ENCODE results near the gene DGKB. TPM values are rescaled to one million over a fixed set of nuclear protein-coding genes. Genes with fewer than 3 reads are reported as not detected.
A peak's percentile ranks its signal among the peaks of the same experiment; 100 is the strongest.
"Not testable (repeated sequence)": the region's sequence is repeated elsewhere in the genome, so short reads cannot be mapped to it uniquely, and the experiment has no call there.

Gene DGKB
- polyA plus RNA-seq, 12 donors = 0.47 to 2.2 (median 0.82) TPM; not detected in 2

DNA sequence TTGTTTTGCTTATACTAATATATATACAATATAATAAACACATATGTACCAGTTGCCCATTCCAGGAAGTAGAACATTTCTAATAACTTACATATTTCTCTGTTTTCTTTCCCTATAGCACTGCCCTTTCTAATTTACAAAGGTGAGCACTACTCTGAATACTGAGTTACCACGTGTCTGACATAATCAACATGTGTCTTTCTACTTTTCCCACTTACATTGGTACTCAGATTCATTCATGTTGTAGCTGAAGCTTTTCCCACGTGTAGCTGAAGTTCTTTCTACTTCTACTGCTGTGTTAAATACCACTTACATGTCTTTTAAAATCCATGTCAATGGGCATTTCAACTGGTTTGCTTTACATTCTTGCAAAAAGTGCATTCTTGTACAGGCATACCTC is 317.3 kb downstream of the DGKB start:
- no peak for DNase-seq

DNA sequence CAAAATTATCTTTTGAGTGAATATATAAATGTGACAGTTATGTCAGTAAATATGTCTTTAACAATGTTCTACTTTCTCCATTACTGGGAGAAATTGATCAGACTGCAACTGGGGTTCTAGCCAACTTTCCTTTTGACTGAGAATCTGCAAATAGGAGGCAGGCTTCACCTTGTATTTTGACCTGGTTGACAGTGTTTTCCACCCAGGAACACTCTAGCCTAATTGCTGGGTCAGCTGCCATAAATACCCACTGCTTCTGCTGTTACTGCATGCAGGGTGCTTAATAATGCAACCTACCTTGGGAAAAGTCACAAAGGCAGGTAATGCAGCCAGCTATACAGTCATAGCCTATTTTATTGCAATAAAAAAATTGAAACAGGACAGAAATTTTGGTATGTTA is 319.0 kb downstream of the DGKB start:
- no peak for DNase-seq

DNA sequence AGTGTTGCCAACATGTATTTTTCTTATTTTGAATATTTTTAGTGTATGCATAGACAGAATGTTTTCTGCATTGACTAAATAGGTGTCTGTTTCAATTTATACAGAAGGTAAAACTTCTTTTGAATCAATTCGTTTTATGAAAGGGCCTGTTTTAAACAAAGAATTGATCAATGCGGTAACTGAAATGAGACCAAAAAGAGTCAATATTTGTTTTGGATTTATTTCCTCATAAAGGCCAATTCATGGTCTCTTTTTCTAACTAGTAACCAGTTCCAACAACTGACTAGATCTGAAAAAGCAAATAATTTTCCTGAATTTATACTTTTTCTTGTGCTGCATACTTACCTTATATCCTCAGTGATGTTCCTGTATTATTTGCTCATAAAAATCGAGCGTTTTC is 320.5 kb downstream of the DGKB start:
- DNase-seq = no peak

DNA sequence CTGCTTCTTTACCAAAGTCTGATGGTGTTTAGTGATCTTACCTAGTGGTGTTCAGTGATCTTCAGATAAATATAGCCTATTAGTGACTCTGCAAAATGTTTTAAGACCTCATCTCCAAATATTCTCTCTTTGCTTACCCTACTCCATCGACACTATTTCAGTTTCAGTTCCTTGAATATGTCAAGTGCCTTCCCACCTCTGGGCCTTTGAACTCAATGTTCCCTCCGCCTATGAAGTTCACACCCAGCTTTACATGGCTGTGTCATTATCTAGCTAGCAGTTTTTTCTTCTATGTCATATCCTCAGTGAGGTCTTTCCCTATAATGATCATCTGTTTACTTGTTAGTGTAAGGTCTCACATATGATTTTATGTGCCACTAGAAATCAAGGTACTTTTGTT is 322.6 kb downstream of the DGKB start:
- no peak for DNase-seq

DNA sequence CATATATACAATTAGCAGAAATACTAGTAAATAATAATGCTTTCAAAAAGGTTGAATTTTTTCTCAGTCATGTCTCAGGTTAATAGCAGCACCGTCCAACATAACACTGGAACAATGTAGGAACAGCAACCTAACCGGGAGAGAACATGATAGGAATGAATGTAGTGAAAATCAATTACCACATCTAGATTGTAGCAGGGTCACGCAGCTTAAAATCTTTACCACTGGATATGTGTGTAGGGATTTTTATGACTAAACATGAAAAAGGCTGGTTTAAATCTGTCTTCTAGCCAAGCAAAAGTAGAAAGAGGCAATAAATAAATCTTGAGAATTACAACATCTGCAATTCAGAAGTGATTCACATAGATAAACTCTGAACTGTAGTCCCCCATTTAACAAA is 326.0 kb downstream of the DGKB start:
- DNase-seq = no peak

DNA sequence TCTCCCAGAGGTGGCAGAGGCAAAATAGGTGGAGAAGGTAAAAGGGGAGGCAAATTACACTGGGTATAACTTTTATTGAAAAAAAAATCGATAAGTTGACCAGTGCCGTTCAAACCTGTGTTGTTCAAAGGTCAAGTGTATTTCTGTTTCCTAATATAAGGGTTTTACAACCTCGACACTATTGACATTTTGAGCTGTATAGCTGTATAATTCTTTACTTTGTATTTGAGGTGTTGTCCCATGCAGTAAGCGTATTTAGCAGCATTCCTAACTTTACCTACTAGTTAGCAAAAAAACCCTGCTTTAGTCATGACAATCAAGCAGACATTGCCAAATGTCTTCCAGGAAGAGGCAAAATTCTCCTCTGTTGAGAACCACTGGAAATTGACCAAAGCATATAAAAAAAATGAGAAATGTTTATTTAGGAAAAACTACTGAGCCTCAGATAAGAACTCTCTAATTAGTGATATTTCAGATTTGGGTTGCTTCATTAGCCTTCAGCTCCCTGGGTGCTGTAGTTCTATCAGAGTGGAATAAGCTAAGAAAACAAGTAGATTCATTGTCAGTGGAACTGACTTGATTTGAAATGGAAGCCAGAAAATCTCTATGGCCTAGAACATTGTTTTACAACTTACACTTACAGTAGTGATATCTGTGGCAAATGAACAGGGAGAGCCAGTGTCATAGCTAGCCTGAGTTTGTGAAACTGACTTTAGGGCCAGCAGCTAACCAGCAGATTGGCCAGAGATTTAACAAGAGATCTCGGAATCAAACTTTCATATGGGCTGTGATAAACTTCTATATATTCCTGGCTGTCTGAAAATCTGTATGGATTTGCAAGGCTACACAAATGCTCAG is 331.6 kb downstream of the DGKB start:
- no peak for DNase-seq

DNA sequence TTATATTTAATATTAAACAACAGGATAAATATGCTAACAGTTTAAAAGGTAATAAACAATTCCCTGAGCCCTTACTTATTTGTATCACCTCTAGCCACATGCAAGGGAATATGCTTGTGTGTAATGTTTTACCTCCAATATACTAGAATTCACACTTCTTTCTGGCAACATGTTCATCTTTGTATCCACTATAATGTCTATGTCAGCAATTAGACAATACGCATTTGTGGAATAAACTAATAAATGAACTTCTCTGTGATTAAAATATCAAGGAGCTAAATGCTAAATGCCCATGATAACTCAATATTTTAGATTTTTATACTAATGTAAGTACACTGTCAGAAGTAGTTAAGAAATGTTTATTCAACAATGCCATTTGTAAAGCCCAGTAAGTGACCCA is 350.5 kb downstream of the DGKB start:
- no peak for DNase-seq

DNA sequence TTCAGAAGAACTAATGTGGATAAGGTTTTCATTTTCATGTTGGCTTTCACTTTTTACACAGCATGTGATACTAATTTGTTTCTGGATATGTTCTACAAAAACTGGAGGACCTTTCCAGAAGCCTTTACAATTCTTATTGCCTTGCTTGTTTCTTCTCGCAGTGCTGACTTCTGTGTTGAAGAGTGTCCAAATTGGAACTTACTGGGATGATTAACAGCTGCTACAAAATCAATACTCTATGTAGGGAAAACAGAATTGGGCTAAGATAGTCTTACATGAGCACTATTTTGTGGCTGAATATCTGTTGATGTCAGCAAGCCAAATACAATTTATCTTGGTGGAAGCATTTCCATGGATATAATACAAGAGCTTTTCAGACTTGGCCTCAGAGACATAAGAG is 351.2 kb downstream of the DGKB start:
- DNase-seq = peak; percentile 80

DNA sequence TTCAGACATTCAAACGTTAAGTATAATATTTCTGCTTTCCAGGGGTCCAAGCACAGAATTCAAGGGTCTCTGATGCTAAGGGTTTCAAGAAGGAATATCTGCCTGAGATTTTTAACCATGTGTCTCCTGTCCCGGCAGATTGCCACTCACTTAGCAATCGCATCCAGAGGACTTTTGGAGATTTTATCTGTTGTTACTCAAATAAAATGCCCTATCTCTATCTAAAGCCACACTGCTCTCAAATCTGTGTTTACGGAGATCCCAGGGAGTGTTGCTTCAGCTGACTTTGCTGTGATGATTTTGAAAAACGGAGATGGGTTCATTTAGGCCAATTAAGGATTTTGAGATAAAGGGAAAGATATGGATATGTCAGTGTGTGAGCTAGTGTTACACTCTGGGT is 359.9 kb downstream of the DGKB start:
- DNase-seq = no peak

DNA sequence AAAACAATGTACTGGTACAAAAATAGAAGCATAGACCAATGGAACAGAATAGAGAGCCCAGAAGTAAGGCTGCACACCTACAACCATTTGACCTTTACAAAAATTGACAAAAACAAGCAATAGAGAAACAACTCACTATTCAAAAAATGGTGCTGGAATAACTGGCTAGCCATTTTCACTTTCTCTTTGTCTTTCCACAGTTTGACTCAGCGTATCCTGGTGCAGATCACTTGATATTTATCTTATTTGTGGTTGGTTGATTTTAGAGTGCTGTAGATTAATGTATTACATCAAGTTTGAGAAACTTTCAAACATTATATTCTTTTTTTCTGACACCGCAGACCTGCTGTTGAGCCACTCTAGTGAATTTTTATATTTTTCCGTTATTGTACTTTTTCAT is 381.4 kb downstream of the DGKB start:
- no peak for DNase-seq

DNA sequence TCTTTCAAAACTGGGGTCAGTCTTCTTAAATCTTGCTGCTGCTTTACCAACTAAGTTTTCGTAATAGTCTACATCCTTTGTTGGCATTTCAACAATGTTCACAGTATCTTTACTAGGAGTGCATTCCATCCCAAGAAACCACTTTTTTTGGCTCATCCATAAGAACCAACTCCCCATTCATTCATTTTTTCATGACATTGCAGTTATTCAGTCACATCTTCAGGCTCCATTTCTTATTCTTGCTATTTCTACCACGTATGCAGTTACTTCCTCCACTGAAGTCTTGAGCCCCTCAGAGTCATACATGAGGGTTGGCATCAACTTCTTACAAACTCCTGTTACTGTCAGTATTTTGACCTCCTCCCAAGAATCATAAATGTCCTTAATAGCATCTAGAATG is 392.3 kb downstream of the DGKB start:
- DNase-seq = no peak

DNA sequence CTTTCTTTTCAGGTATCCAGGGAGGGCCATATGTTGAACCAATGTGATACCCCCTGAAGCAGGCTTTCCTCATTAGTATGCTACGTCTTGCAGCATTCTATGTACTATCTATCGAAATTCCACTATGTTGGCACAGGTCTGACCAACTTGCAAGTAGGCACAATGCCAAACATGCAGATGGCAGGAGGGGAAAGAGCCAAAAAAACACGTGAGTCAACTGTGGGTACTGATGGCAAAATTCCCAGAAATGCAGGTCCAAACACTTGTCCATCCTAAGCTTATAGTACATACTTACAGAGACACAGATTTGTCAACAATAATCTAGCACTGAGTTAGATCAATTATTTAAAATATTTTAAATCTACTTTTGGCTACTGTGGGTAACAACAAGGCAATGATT is 394.9 kb downstream of the DGKB start:
- peak; percentile 27 for DNase-seq

DNA sequence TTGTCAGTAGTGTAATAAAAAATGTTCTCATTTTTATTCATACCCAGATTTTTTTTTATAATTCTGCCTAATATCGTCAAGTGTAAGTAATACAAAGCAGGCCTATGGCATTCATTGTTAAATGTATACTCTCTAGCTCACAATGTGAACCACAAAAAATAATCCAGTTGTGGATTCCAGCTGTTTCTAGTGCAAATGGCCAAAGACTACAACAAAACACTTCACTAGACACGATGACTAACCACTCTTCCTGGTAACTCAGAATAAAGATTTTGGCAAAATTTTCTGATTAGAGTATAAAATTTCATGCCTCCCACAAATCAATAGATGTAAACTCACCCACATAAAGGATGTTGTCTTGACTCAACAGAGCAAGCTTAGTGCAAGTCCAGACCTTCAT is 396.6 kb downstream of the DGKB start:
- no peak for DNase-seq

DNA sequence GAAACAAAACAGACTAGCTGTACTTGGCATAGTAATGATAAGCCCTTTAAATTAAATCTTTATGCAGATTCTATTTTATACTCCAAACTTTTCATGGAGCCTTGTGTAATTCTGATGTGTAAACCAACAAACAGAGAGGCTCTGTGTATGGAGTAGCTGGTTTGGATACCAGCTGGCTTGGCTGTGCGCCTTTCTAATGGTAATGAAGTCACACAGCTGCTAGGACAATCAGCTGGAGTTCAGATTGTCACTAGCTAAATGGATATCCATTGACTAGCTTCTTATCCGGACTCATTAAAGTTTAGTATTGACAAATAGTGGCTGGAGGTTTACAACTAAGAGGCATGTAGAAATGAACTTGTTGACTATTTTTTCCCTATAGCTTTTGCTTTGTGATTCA is 398.4 kb downstream of the DGKB start:
- DNase-seq = peak; percentile 13

DNA sequence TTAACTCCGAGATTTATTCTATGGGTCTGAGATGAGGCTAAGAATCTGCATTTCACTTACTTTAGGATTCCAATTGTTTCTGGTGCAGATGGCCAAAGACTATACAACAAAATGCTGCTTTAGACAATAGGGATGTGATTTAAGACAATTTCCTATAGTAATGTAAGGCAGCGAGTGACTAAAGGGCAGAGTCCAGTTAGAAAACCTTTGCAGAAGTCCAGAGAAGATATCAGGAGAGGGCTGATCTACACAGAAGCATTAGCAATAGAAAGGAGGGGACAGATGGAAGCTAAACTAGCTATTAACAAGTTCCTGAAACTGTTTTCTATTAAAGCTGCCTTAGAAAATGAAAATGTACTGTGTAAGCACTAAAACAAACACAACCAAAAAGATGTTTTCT is 398.9 kb downstream of the DGKB start:
- DNase-seq = no peak

DNA sequence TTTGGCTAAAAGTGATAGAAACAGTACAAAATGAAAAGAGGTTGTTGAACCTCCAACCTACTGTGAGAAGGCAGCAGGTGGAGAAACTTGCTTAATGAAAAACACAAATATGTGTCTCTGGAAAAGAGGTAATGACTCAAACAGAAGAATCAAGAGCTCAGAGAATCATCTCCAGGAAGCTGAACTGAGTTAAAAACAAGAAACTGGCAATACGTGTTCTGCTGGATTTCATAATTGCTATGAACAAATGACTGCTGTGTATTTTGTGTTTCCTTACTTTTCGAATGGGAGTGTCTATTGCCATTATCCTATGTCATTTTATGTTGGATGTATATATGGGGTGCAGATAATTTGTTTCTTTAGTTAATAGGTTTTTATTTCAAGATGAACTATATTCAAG is 401.1 kb downstream of the DGKB start:
- DNase-seq = no peak

DNA sequence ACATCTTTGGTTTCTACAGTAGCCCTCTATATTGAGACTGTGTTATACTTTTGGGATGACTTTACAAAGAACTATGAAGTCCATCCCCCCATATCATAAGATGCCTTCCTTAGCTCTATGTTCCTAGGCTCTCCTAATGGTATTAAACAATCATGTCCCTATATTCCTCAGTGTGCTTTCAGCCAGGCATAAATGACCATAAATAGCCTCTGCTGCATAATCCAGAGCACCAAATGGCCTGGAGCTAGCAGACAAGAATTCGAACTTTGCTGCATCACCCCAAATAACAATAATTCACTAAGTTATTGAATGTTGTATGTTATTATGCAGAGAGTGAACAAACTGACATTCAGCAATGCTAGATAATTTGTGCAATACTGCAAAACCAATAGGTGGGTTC is 405.2 kb downstream of the DGKB start:
- no peak for DNase-seq

DNA sequence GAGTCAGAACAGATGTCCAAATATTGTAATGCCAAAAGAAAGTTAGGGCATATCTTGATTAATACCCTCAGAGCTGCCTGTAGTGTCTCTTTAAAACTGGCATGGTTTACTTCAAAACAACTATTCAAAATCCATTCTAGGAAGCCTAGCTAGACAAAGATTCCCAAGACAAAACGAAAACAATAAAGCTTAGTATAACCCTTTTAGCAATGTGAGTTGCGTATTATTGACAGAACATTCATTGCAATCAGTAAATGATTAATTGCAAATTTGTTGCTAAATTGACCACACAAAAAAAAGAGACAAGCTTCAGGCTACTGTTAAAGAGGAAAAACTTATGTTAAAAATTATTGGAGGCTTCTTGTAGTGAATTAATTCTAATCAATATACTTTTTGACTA is 406.9 kb downstream of the DGKB start:
- no peak for DNase-seq

DNA sequence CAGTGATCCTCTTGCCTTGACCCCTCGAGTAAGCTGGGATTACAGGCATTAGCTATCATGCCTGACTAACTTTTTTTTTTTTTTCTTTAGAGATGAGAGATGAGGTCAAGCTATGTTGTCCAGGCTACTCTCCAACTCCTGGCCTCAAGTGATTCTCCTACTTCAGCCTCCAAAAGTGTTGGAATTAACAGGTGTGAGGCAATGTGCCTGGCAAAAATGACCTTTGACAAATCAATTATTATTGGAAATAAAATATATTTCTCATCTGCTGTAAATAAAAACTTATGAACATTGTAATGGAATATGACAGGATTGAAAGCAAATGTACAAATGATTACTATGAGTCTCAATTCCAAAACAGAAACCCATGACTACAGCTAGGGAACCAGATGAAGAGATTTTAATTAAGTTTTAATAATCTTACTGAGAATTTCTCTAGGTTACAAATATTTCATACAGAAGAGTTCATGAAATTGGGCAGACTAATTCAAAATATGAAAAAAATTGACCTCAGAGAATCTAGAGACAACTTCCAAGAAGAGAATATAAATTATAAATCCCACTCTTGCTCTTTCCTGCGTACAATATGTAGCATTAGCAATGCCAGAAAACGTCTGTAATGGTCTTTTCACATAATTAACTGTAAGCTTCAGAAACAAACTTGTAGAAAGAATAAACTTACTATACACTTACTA is 414.7 kb downstream of the DGKB start:
- DNase-seq = peak; percentile 70

DNA sequence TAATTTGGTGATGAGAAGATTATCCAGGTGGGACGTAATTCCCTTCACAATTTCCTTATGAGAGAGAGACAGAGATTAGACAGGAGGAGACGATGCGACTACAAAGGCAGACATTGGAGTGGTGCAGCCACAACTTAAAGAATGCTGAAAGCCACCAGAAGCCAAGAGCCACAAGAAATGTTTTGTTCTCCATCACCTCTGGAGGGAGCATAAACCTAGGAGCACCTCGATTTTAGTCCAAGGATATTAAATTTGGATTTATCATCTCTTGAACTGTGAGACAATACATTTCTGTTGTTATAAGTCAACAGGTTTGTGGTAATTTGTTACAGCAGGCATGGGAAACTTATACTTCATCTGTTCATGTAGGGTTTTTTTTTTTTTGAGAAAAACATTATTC is 418.9 kb downstream of the DGKB start:
- no peak for DNase-seq

DNA sequence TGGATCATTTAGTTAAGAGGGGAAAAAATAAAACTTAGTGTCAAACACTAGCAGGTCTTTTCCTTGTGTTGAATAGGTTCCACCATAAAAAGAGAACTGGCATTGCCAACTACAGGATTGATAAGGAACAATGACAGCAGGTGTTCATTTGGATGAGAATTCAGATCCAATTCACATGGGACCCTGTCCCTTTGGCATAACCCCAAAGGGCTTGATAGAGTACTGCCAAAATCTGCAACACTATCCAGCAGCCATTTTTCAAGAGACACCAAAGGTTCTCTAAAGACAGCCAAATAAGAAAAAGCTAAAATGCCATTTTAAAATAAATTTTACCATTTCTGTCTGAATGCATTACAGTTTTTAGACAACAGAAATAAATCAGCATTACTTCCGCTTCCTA is 422.3 kb downstream of the DGKB start:
- no peak for DNase-seq

DNA sequence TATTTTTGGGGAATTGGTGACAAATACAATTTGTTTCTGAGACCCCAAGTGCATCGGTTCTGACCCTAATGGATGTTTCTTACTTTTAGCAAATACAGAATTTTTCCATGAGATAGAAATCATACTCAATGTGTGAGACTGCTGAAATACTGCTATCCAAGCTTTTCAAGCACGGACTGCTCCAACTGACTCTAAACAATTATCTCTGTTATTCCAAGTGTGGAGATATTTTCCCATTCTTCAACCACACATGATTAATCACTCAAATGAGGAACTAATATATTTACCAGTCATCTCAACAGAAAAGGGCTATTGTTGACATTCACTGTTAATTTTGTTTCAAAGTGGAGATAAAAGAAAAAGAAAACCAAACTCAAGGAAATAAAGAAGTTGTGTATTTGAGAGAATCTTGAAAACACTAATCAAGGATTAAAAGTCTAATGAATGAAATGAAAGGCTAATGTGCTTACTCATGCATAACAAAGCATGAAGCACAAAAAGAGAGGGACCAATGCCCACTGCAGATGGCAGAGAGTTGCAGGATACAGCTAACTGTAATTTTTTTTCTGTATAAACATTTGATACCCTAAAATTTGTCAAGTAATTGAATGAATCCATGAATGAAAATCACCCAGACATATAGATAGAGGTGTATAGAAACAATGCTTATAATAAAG is 423.6 kb downstream of the DGKB start:
- DNase-seq = no peak

DNA sequence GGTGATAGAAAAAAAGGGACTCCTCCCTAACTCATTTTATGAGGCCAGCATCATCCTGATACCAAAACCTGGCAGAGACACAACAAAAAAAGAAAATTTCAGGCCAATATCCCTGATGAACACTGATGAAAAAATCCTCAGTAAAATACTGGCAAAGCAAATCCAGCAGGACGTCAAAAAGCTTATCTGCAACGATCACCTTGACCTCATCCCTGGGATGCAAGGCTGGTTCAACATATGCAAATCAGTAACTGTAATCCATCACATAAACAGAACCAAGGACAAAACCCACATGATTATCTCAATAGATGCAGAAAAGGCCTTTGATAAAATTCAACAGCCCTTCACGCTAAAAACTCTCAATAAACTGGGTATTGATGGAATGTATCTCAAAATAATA is 440.8 kb downstream of the DGKB start:
- not testable (repeated sequence) for DNase-seq

Measured in muscle of arm (tissue), 12 donors.